HG03558 (cell line): Measurements from ENCODE around the gene CNGB1.
"Not testable (repeated sequence)": the region's sequence is repeated elsewhere in the genome, so short reads cannot be mapped to it uniquely, and the experiment has no call there.

Source experiments
- ATAC-seq: cut with Tn5 transposase; IDR thresholded peaks from one replicate; pipeline ENCODE4 v1.9.1; 2021; ENCODE audit warnings: moderate number of reproducible peaks; ENCODE audit not compliant: unreplicated experiment; ENCODE audit errors: extremely low read depth

CNGB1 gene

GRCh38 chr16:57956924-57957672, 13.8 kb downstream of the CNGB1 start:
- ATAC-seq = no peak

DNA sequence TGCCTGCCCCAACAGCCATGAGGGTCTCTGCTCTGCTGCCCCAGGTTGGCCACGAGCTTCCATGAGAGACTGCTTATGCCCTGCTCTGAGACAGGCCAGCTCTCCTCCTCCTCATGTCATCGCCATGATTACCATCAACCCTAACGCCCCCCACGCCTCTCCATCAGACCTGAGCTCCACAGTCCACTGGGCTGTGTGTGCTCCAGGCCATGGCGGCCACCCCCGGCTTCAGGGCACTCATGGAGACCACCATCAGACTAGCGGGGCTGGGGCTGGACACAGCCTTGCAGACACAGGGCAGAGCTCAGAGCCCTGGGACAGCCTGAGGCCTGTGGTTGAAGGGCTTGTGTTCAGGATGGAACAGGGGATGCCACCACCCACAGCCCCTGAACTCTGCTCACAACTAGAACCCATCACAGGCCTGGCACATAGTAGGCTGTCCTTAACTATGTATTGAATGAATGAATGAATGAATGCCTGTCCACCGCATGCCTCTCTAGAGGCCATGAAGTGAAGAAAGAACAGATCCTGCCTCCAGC, 14.6 kb downstream of the CNGB1 start:
- ATAC-seq = no peak

GRCh38 chr16:57955572-57956188, 15.2 kb downstream of the CNGB1 start:
- no peak for ATAC-seq

DNA sequence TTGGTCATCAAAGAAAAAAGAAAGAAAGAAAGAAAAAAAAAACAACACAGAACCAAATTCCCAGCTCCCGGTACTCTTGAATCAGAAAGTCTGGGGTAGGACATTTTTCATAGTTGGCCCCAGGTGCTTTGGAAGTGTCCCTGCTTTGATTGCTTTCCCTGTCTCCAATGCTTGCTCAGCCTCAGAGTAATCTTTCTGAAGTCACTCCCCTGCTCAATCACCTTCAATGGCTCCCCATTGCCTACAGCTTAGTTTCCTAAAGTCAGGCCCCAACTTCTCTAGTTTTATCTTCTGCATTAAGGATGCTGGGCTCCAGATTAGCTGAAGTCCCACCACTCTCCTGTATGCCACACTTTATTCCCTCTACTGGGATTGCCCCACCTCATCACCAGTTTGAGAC, 17.1 kb downstream of the CNGB1 start:
- ATAC-seq = no peak

- no peak for ATAC-seq
Observed at GRCh38 chr16:57952909-57953308, 18.0 kb downstream of the CNGB1 start.

DNA sequence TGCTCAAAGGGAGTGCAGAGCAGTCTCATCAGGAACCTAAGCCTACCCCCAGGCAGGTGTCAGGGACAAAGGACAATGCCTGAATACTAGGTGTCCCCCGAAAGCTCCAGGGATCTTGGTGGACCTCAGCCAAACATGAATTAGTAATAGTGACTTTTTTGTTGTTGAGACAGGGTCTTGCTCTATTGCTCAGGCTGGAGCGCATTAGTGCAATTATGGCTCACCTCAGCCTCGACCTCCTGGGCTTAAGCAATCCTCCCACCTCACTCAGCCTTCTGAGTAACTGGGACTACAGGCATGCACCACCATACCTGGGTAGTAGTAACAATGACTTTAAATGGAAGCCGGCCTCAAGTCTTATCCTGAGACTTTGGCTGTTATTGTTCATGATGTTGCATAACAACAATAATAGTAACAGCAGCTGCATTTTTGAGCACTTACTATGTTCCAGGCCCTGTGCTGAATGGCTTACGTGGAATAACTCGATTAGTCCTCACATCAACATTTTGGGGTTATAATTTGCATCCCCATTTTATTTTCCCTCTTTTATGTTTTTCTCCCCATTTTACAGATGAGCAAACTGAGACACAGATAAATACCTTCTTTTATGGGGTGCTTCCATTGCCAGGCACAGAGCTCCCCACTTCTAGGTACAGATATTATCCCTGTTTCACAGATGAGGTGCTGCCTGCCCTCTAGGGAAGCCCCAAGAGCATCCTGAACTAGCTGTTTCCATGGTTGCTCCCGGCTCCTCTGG, 19.5 kb downstream of the CNGB1 start:
- no peak for ATAC-seq

GRCh38 chr16:57950382-57950781, 20.5 kb downstream of the CNGB1 start:
- no peak for ATAC-seq

- ATAC-seq = no peak
Observed at GRCh38 chr16:57949595-57950238, 21.2 kb downstream of the CNGB1 start.

- ATAC-seq = no peak
Observed at GRCh38 chr16:57949013-57949412, 21.9 kb downstream of the CNGB1 start.

DNA sequence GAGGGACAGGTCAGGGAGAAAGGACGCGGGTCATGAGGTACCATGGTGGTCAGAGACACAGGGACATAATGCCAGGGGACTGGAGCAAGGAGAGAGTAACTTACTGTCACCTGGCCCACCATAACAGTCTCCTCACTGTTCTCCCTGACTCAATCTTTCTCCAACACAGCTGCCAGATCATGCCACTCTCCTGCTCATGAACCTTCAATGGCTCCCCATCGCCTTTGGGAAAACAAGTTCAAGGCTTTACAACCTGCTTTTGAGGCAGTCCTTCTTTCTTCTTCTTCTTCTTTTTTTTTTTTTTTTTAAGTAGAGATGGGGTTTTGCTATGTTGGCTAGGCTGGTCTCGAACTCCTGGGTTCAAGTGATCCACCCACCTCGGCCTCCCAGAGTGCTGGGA, 22.9 kb downstream of the CNGB1 start:
- ATAC-seq = no peak

DNA sequence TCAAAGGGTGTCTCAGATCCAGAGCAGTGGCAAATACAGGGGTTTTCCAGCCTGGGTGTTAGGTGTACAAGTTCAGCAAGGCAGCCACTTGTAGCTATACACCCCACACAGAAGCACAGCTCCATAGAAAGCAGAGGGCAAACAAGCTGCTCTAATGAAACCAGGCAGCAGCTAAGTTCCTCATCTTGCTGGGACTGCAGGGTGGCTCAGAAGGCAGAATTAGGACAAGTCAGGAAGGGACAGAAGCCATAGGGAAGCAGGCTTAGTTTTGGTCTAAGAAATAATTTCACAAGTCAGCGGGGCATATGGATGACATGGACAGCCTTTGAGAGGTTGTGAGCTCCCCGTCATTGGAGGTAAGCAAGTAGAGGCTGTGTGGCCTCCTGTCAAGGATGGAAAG, 23.7 kb downstream of the CNGB1 start:
- no peak for ATAC-seq

DNA sequence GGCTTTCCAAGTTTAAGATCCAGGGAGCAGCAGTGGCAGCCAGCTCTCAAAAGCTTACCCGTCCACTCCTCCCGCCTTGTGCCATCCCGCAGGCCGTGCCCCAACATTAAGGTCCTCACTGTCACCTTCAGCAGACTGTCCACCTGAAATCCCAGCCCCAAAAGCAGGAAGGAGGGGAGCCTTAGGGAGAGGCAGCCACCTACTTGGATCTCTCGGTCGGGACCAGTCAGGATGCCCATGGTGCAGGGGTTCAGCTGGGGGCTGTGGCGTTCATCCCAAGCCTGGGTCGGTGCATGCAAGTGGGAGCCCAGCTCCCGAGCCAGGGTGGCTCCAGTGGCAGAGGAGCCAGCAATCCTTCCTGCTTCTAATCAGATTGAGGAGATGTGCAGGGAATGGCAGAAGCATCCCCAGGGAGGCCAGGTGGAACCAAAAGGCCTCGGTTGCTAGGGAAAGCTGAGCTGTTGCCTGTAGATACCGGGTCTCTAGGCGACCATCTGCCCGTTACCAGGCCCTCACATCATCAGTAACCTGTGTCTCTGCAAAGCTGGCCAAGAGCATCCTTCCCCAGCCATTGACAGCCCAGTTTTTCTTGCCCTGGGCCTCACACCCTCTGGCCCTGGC, 24.6 kb downstream of the CNGB1 start:
- ATAC-seq = no peak

DNA sequence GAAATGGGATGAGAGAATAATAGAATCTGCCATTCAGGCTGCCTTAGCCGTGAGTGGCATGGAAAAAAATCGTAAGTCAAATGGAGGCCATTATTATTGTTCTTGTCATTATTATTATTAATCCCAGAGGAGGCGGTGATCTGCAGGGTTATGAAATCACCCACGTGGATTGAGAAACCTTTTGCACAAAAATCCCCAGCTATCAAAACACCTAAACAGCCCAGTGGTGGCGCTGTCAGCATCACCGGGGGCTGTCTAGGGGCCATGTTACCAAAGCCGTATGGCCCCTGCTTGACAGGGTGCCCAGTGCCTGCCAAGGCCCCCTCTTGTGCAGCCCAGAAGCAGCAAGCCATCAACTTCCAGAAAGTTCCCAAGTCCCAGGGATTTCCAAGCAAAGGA, 25.2 kb downstream of the CNGB1 start:
- no peak for ATAC-seq

DNA sequence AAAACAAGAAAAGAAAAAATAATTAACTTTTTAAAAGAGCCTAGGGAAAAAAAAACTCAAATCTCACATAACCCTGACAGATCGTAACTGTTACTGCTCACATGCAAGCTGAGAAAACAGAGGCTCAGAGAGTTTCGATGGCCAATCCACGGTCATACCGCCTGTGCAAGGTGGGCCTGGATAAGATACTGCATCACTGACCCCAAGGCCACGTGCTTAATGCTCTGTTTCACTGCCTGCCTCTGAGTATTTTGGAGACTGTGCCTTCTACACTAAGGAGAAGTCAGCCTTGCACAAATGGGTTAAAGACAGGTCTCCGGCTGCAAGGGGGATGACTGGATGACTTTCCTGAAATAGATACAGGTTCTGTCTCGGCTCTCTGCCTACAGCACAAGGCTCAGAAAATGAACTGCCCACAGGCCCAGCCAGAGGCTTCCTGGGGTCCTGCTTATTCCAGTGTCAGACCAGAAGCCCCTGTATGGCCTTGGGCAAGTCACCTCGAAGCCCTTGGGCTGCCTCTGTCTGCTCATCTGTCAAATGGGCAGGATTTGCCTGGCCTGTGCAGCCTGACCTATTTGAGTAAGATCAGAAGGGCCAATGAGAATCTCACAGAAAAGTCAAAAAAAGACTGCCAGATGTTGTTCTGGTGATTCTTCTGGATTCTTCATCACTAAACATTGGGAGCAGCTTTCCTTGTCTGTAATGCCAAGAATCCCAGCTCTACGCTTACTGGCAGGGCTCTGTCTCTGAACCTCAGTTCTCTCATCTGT, 25.8 kb downstream of the CNGB1 start:
- ATAC-seq = no peak

GRCh38 chr16:57943381-57943780, 27.5 kb downstream of the CNGB1 start:
- not testable (repeated sequence) for ATAC-seq

DNA sequence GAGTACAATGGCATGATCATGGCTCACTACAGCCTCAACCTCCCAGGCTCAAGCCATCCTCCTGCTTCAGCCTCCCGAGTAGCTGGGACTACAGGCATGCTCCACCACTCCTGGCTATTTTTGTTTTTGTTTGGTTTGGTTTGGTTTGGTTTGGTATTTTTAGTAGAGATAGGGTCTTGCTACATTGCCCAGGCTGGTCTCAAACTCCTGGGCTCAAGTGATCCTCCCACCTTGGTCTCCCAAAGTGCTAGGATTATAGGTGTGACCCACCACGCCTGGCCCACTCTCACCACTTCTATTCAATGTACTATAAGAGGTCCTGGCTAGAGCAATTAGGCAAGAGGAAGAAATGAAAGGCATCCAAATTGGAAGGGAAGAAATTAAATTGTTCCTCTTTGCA, 29.0 kb downstream of the CNGB1 start:
- ATAC-seq = not testable (repeated sequence)

DNA sequence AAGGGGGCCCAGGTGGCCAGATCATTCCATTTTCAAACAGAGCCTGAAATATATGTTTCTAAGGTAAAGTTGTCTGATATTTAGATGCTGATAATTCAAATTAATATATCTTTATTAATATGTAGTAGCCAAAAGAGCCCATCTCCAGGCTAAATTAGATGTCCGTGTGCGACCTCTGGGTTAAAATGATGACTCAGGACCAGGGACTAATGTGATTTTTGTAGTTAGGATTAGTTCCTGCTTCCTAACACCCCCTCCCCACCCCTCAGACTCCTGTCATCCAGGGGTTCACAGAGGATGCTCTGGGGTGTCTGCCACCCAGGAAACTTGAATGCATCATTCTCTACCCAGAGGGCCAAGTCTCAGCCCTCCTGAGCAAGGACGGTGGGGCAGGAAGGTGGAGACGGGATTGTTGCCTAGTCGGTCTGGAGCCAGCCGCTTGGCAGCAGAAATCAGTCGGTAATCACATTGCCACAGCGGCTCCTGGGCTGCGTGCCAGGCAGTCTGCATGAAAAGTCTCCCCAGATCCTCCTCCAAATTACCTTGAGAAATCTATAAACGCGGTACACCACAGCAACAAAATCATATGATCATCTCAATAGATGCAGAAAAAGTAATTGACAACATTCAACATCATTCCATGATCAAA, 29.8 kb downstream of the CNGB1 start:
- ATAC-seq = no peak

GRCh38 chr16:57940382-57940966, 30.5 kb downstream of the CNGB1 start:
- no peak for ATAC-seq

GRCh38 chr16:57939872-57940224, 31.1 kb downstream of the CNGB1 start:
- no peak for ATAC-seq
